GM18520 (cell line): ENCODE data around the gene LIX1.

ENCODE experiments used
- ATAC-seq: cut with Tn5 transposase; IDR thresholded peaks from one replicate; pipeline ENCODE4 v1.9.1; 2021; ENCODE audit not compliant: unreplicated experiment

LIX1 gene

GRCh38 chr5:97076098-97076497 lies 66.3 kb downstream of the LIX1 start:
- ATAC-seq = no peak

GRCh38 chr5:97075649-97076048 lies 66.8 kb downstream of the LIX1 start:
- ATAC-seq = no peak

GRCh38 chr5:97074859-97075489 lies 67.4 kb downstream of the LIX1 start:
- no peak for ATAC-seq

GRCh38 chr5:97073420-97073819 lies 69.0 kb downstream of the LIX1 start:
- no peak for ATAC-seq

- no peak for ATAC-seq
Measured at GRCh38 chr5:97072696-97073095, 69.7 kb downstream of the LIX1 start.

- no peak for ATAC-seq
Measured at GRCh38 chr5:97071993-97072392, 70.4 kb downstream of the LIX1 start.

- no peak for ATAC-seq
Measured at GRCh38 chr5:97071101-97071500, 71.3 kb downstream of the LIX1 start.

GRCh38 chr5:97070234-97070633 lies 72.2 kb downstream of the LIX1 start:
- ATAC-seq = no peak

GRCh38 chr5:97067296-97067850 lies 75.0 kb downstream of the LIX1 start:
- no peak for ATAC-seq

- ATAC-seq = no peak
Measured at GRCh38 chr5:97065475-97065874, 76.9 kb downstream of the LIX1 start.

GRCh38 chr5:97063251-97063650 lies 79.2 kb downstream of the LIX1 start:
- ATAC-seq = no peak

GRCh38 chr5:97062046-97062445 lies 80.4 kb downstream of the LIX1 start:
- ATAC-seq = no peak

- no peak for ATAC-seq
Measured at GRCh38 chr5:97056263-97056662, 86.1 kb downstream of the LIX1 start.

GRCh38 chr5:97049175-97049574 lies 93.2 kb downstream of the LIX1 start:
- ATAC-seq = no peak

- ATAC-seq = no peak
Measured at GRCh38 chr5:97047076-97047475, 95.3 kb downstream of the LIX1 start.

GRCh38 chr5:97046270-97046982 lies 96.0 kb downstream of the LIX1 start:
- no peak for ATAC-seq

- ATAC-seq = no peak
Measured at GRCh38 chr5:97044052-97044451, 98.4 kb downstream of the LIX1 start.

- ATAC-seq = no peak
Measured at GRCh38 chr5:97043511-97043910, 98.9 kb downstream of the LIX1 start.

- ATAC-seq = no peak
Measured at GRCh38 chr5:97042996-97043395, 99.4 kb downstream of the LIX1 start.
